Breast epithelium (tissue), 3 donors: Measurements from ENCODE around the gene MRC2.

Experiments used
- CTCF ChIP-seq, 3 donors: fragments of 450-650 bp; IDR thresholded peaks; one replicate each; pipeline ENCODE4 v1.5.1; 2016 to 2017; ENCODE audit warnings: antibody characterized with exemption in 3 of 3, mild to moderate bottlenecking in 3 of 3, moderate library complexity in 3 of 3
- POLR2A ChIP-seq: fragments of 450-650 bp; IDR thresholded peaks from one replicate; pipeline ENCODE4 v1.6.1; 2016; ENCODE audit warnings: antibody characterized with exemption, mild to moderate bottlenecking, moderate library complexity
- POLR2AphosphoS5 ChIP-seq, 3 donors: sonication (generic); formaldehyde crosslinking; IDR thresholded peaks; one replicate each; pipeline ENCODE4 v1.6.1; 2017; ENCODE audit warnings: antibody characterized with exemption in 3 of 3

GRCh38 chr17:62611292-62611691, 16.2 kb upstream of the MRC2 start:
- TF ChIP-seq POLR2AphosphoS5 (IDR thresholded peaks at IDR 0.05) (no peak), CTCF (IDR thresholded peaks at IDR 0.05) (no peak), POLR2A (no peak)
